Mucosa of descending colon (tissue), 3 donors: ENCODE results near the gene SP8. TPM values are rescaled to one million over a fixed set of nuclear protein-coding genes. Genes with fewer than 3 reads are reported as not detected.
"Not testable (repeated sequence)": the region's sequence is repeated elsewhere in the genome, so short reads cannot be mapped to it uniquely, and the experiment has no call there.

Experiments
- ATAC-seq: fragments of 200-7000 bp; cut with Tn5 transposase; one replicate; pipeline ENCODE4 v1.9.1; 2020; ENCODE audit warnings: mild to moderate bottlenecking, moderate library complexity
- DNase-seq, 3 donors: peaks; one replicate each; pipeline ENCODE4 v3.0.0-alpha.2; 2020
- H3K36me3 ChIP-seq: fragments of 200-600 bp; one replicate; pipeline ENCODE4 v1.8.0; 2021; ENCODE audit warnings: low read depth, mild to moderate bottlenecking
- H3K4me1 ChIP-seq: fragments of 200-600 bp; one replicate; pipeline ENCODE4 v1.8.0; 2021; ENCODE audit warnings: low read depth, mild to moderate bottlenecking
- H3K4me3 ChIP-seq: fragments of 200-600 bp; one replicate; pipeline ENCODE4 v1.8.0; 2021; ENCODE audit warnings: mild to moderate bottlenecking
- H3K9me3 ChIP-seq: fragments of 200-600 bp; one replicate; pipeline ENCODE4 v1.8.0; 2021; ENCODE audit warnings: mild to moderate bottlenecking
- CTCF ChIP-seq: fragments of 200-600 bp; IDR thresholded peaks from one replicate; pipeline ENCODE4 v1.8.0; 2022; ENCODE audit warnings: antibody characterized with exemption, mild to moderate bottlenecking
- intact Hi-C, 2 donors: fragments of 100-400 bp; cut with DNase I in 1 of 2; cut with micrococcal nuclease in 1 of 2; formaldehyde crosslinking; loops; one replicate each; pipeline versions ENCODE4 v1.11.0 to v1.11.1; 2022; cut with DNase I, micrococcal nuclease
- total RNA-seq, 3 donors: library from RNA; stranded (reverse); fragmentation: NEBNext Ultra II Directional in 2 of 3; extraction: Animal tissue kit (Norgen Biotek cat#: 25700) in 2 of 3; gene quantifications; one replicate each; pipeline versions ENCODE4 v1.2.1 to v1.2.4, GENCODE V29; 2021 to 2023
- donor health status: DM: no; HTN: no; CAD: no; lungs with moderate emphysema.
- donor health status: DM: no; HTN: no; CAD: no.
- donor health status: DM: no; HTN: yes; CAD: no.

Gene SP8
- total RNA-seq, 3 donors from 2014 or later = not detected

GRCh38 chr7:20828947-20829346, 42.3 kb upstream of the SP8 start:
- no peak overlapping the region for H3K4me3 ChIP-seq
- DNase-seq (no peak), ATAC-seq (no peak)
- H3K4me1 ChIP-seq = no peaks in the 10 kb centered on the region
- intact Hi-C loops = no loop called here
- TF ChIP-seq CTCF = no peak
- H3K9me3 ChIP-seq = no peaks in the 10 kb centered on the region
- H3K36me3 ChIP-seq = no peaks in the 10 kb centered on the region

- ATAC-seq (no peak), DNase-seq (no peak)
- H3K9me3 ChIP-seq = no peaks in the 10 kb centered on the region
- H3K4me1 ChIP-seq = no peaks in the 10 kb centered on the region
- intact Hi-C loops = no loop called here
- no peak overlapping the region for H3K4me3 ChIP-seq
- no peaks in the 10 kb centered on the region for H3K36me3 ChIP-seq
- no peak for TF ChIP-seq CTCF
These were observed 40.5 kb upstream of the SP8 start for GRCh38 chr7:20827172-20827571.

- ATAC-seq (no peak), DNase-seq (no peak)
- intact Hi-C loops = no loop called here
- H3K36me3 ChIP-seq = no peaks in the 10 kb centered on the region
- no peaks in the 10 kb centered on the region for H3K9me3 ChIP-seq
- no peak overlapping the region for H3K4me3 ChIP-seq
- no peaks in the 10 kb centered on the region for H3K4me1 ChIP-seq
- no peak for TF ChIP-seq CTCF
These were observed 39.6 kb upstream of the SP8 start for GRCh38 chr7:20826243-20826642.

- Histone ChIP-seq H3K36me3 (no peaks in the 10 kb centered on the region), H3K4me1 (no peaks in the 10 kb centered on the region), H3K9me3 (no peaks in the 10 kb centered on the region), H3K4me3 (no peak overlapping the region)
- no peak for ATAC-seq
- DNase-seq = no peak
- intact Hi-C loops = no loop called here
- TF ChIP-seq CTCF = no peak
These were observed 38.9 kb upstream of the SP8 start for GRCh38 chr7:20825555-20825954.

- H3K9me3 ChIP-seq, ATAC-seq, DNase-seq, H3K4me1 ChIP-seq, H3K36me3 ChIP-seq, intact Hi-C loops, H3K4me3 ChIP-seq: not testable (repeated sequence)
These were observed 34.7 kb upstream of the SP8 start for GRCh38 chr7:20821390-20821789.

- H3K36me3 ChIP-seq = no peaks in the 10 kb centered on the region
- DNase-seq (no peak), ATAC-seq (no peak)
- intact Hi-C loops = no loop called here
- H3K4me3 ChIP-seq = no peak overlapping the region
- no peaks in the 10 kb centered on the region for H3K9me3 ChIP-seq
- TF ChIP-seq CTCF = no peak
- H3K4me1 ChIP-seq = no peaks in the 10 kb centered on the region
These were observed 29.8 kb upstream of the SP8 start for GRCh38 chr7:20816372-20816959.
